ENCODE data around the gene ZMYND12. TPM values are rescaled to one million over a fixed set of nuclear protein-coding genes. Genes with fewer than 3 reads are reported as not detected.

ZMYND12 gene
- total RNA-seq, 1 donor from 2014 or later = 0.40 TPM

GRCh38 chr1:42423681-42424080, 32.1 kb downstream of the ZMYND12 start:
- Mint-ChIP-seq H3K4me1 (ENCODE audit: unreplicated experiment) (no peaks in the 10 kb centered on the region), H3K27me3 (ENCODE audit: unreplicated experiment) (peaks cover 30% of the 10 kb centered on the region), H3K36me3 (ENCODE audit: unreplicated experiment) (no peaks in the 10 kb centered on the region), H3K4me3 (ENCODE audit: unreplicated experiment) (no peak overlapping the region), H3K9me3 (ENCODE audit: unreplicated experiment) (no peaks in the 10 kb centered on the region), H3K27ac (ENCODE audit: unreplicated experiment) (no peak overlapping the region)
- TF ChIP-seq, protein P1, sequence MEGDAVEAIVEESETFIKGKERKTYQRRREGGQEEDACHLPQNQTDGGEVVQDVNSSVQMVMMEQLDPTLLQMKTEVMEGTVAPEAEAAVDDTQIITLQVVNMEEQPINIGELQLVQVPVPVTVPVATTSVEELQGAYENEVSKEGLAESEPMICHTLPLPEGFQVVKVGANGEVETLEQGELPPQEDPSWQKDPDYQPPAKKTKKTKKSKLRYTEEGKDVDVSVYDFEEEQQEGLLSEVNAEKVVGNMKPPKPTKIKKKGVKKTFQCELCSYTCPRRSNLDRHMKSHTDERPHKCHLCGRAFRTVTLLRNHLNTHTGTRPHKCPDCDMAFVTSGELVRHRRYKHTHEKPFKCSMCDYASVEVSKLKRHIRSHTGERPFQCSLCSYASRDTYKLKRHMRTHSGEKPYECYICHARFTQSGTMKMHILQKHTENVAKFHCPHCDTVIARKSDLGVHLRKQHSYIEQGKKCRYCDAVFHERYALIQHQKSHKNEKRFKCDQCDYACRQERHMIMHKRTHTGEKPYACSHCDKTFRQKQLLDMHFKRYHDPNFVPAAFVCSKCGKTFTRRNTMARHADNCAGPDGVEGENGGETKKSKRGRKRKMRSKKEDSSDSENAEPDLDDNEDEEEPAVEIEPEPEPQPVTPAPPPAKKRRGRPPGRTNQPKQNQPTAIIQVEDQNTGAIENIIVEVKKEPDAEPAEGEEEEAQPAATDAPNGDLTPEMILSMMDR (IDR thresholded peaks at IDR 0.05) = no peak
- DNase-seq (ENCODE audit: extremely low spot score, unreplicated experiment) = no peak

DNA sequence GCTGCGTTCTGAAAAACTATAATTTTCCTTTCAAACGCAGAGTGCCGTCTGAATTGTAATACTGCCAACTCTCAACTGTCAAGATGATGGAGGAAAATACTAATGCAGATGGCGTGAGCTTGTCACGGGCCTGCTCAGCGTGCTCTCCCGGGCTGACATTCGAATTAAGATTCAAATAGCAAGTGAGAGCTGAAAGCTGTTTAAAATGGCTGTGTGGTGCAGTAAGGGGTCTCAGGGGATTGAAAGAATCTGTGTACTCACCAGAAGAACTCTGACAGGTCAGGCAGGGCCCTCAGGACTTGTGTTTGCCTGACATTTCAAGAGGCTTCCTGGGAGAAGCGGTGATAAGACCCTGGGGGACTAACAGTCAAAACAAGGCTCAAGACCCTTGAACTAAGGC, 33.1 kb downstream of the ZMYND12 start:
- no peaks in the 10 kb centered on the region for H3K4me1 Mint-ChIP-seq (ENCODE audit: unreplicated experiment)
- H3K27me3 Mint-ChIP-seq (ENCODE audit: unreplicated experiment) = peaks cover 30% of the 10 kb centered on the region

DNA sequence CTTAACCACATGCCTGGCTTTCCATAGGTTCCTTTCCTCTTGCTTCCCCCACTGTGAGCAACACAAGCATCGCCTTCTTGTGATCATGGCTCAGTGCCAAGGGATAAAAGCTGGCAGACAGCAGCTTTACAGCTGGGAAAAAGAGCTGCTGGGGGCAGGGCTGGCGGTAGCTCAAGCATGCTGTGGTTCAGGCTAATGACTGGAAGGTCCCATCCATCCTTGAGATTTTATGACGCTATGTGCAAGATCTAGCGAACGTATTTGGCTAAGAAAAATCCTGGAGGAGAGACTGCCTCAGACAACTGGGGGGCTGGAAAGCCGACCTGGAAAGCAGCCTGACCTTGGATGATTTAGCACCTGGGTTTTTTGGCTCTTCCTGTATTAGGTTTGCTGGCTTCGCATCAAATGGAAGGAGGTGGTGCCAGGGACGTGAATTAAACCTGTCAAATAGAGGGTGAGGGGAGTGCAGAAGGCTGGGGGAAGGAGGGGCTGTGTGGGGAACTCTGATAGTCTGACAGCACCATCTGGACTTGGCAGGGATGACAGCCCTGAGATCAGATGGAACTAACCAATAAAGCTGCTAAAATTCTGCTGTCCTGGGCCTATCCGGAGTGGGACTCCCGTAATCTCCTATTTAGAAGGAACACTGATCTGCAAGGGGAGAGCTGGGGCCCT, 34.8 kb downstream of the ZMYND12 start:
- no peak overlapping the region for H3K4me3 Mint-ChIP-seq (ENCODE audit: unreplicated experiment)

More for the DNA sequence above, 33.1 kb downstream of the ZMYND12 start:
- H3K4me3 Mint-ChIP-seq (ENCODE audit: unreplicated experiment) = no peak overlapping the region
- H3K9me3 Mint-ChIP-seq (ENCODE audit: unreplicated experiment) = no peaks in the 10 kb centered on the region
- H3K36me3 Mint-ChIP-seq (ENCODE audit: unreplicated experiment) = no peaks in the 10 kb centered on the region
- TF ChIP-seq, protein P1 (IDR thresholded peaks at IDR 0.05) = no peak
- no peak for DNase-seq (ENCODE audit: extremely low spot score, unreplicated experiment)
- no peak overlapping the region for H3K27ac Mint-ChIP-seq (ENCODE audit: unreplicated experiment)

DNA sequence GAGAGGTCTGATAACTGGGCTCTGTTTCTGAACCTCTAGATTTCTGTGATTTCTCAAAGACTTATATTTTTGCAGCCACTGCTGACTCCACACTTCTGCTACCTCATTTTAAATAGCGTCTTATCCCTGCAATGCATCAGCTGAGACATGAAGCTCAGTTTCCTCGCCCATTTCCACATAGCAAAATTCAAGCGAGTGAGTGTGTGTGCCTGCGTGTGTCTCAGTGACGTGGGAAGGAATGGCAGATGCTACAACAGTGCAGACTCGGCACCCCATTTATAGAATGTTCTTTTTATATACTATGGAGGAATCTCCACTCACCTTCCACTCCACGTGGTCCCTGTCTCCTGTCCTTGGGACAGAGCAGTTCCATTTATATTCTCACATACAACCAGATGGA, 35.7 kb downstream of the ZMYND12 start:
- H3K36me3 Mint-ChIP-seq (ENCODE audit: unreplicated experiment) = no peaks in the 10 kb centered on the region
- DNase-seq (ENCODE audit: extremely low spot score, unreplicated experiment) = no peak

More for the DNA sequence above, 34.8 kb downstream of the ZMYND12 start:
- H3K27ac Mint-ChIP-seq (ENCODE audit: unreplicated experiment) = no peak overlapping the region
- no peak for DNase-seq (ENCODE audit: extremely low spot score, unreplicated experiment)
- TF ChIP-seq, protein P1 (IDR thresholded peaks at IDR 0.05) = no peak
- H3K4me1 Mint-ChIP-seq (ENCODE audit: unreplicated experiment) = no peaks in the 10 kb centered on the region
- H3K9me3 Mint-ChIP-seq (ENCODE audit: unreplicated experiment) = no peaks in the 10 kb centered on the region
- H3K36me3 Mint-ChIP-seq (ENCODE audit: unreplicated experiment) = no peaks in the 10 kb centered on the region
- peaks cover 34% of the 10 kb centered on the region for H3K27me3 Mint-ChIP-seq (ENCODE audit: unreplicated experiment)

DNA sequence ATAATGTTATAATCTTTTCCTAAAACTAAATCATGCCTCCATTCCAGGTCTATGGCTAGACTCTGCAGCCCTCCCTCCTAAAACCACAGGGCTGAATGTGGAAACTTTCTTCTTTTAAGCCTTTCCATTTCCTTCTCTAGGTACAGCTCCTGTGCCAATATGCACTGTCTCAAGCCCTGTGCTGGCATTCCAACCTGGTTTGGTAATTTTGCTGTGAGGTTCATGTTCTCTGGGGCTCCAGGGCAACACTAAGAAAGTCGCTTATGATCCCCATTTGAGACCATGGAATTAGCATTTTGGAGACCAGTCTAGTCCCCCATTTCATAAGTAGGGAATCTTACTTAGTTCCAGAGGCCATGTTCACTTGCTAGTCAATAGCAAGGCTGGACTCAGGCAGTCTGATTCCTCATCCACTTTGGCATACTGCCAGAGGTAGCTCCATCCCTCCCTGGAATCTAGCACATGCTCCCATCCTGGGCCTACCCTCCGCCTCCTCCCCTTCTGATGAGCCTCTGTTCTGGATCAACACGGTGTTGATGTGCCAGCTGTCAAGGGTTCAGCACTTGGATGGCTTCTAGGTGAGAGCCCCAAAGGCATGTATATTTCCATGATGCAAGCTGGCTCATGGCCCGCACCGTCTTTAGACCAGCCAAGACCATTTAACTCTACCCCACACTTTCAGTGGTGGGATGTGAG, 36.5 kb downstream of the ZMYND12 start:
- TF ChIP-seq, protein P1 (IDR thresholded peaks at IDR 0.05) = no peak
- no peak for DNase-seq (ENCODE audit: extremely low spot score, unreplicated experiment)
- Mint-ChIP-seq H3K27ac (ENCODE audit: unreplicated experiment) (no peak overlapping the region), H3K4me3 (ENCODE audit: unreplicated experiment) (no peak overlapping the region), H3K36me3 (ENCODE audit: unreplicated experiment) (no peaks in the 10 kb centered on the region), H3K4me1 (ENCODE audit: unreplicated experiment) (no peaks in the 10 kb centered on the region), H3K27me3 (ENCODE audit: unreplicated experiment) (peaks cover 28% of the 10 kb centered on the region), H3K9me3 (ENCODE audit: unreplicated experiment) (no peaks in the 10 kb centered on the region)

More for the DNA sequence above, 35.7 kb downstream of the ZMYND12 start:
- no peaks in the 10 kb centered on the region for H3K9me3 Mint-ChIP-seq (ENCODE audit: unreplicated experiment)
- no peaks in the 10 kb centered on the region for H3K4me1 Mint-ChIP-seq (ENCODE audit: unreplicated experiment)
- no peak overlapping the region for H3K4me3 Mint-ChIP-seq (ENCODE audit: unreplicated experiment)
- TF ChIP-seq, protein P1 (IDR thresholded peaks at IDR 0.05) = no peak
- peaks cover 35% of the 10 kb centered on the region for H3K27me3 Mint-ChIP-seq (ENCODE audit: unreplicated experiment)
- no peak overlapping the region for H3K27ac Mint-ChIP-seq (ENCODE audit: unreplicated experiment)

Measured in osteocyte (in vitro differentiated cells).